Activated CD8-positive, alpha-beta memory T cell treated with anti-CD3 and anti-CD28 coated beads for 48 hours (primary cell): Measurements from ENCODE around the gene NDUFAF4.

Experiments
- DNase-seq, 3 experiments: peaks; one replicate each; pipeline ENCODE4 v3.0.0-alpha.2; 2020; ENCODE audit warnings: low read depth in 2 of 3, low spot score in 2 of 3

Gene NDUFAF4

GRCh38 chr6:96897396-96898240, at the start of gene NDUFAF4:
Gene NDUFAF4 (minus strand): TSS chr6:96897891. CDS start chr6:96897801, 90 bp downstream.
- peak; percentile 88 to 93 (median 89) for DNase-seq

- no peak for DNase-seq
These were observed 49.4 kb upstream of the NDUFAF4 start for GRCh38 chr6:96947055-96947454.

GRCh38 chr6:96943555-96944215, 46.0 kb upstream of the NDUFAF4 start:
- no peak for DNase-seq

- DNase-seq, result no peak
These were observed 45.0 kb upstream of the NDUFAF4 start for GRCh38 chr6:96942676-96943075.

GRCh38 chr6:96940322-96940721, 42.6 kb upstream of the NDUFAF4 start:
- no peak for DNase-seq

- no peak for DNase-seq
These were observed 41.5 kb upstream of the NDUFAF4 start for GRCh38 chr6:96939007-96939805.

GRCh38 chr6:96934087-96934486, 36.4 kb upstream of the NDUFAF4 start:
- DNase-seq, result no peak

GRCh38 chr6:96931198-96931597, 33.5 kb upstream of the NDUFAF4 start:
- DNase-seq, result no peak

- DNase-seq, result no peak
These were observed 32.0 kb upstream of the NDUFAF4 start for GRCh38 chr6:96929741-96930140.

- no peak for DNase-seq
These were observed 30.0 kb upstream of the NDUFAF4 start for GRCh38 chr6:96927660-96928059.

- no peak for DNase-seq
These were observed 28.7 kb upstream of the NDUFAF4 start for GRCh38 chr6:96926425-96926824.

GRCh38 chr6:96925290-96925687, 27.6 kb upstream of the NDUFAF4 start:
- DNase-seq, result no peak

GRCh38 chr6:96923871-96924493, 26.3 kb upstream of the NDUFAF4 start:
- DNase-seq, result peak in 1 of 3 experiments; percentile 26

GRCh38 chr6:96923400-96923799, 25.7 kb upstream of the NDUFAF4 start:
- no peak for DNase-seq

- DNase-seq, result no peak
These were observed 19.4 kb upstream of the NDUFAF4 start for GRCh38 chr6:96917098-96917497.

GRCh38 chr6:96913621-96914020, 15.9 kb upstream of the NDUFAF4 start:
- DNase-seq, result no peak

GRCh38 chr6:96911751-96912150, 14.1 kb upstream of the NDUFAF4 start:
- DNase-seq, result no peak

- DNase-seq, result no peak
These were observed 13.5 kb upstream of the NDUFAF4 start for GRCh38 chr6:96911171-96911570.

- DNase-seq, result no peak
These were observed 12.1 kb upstream of the NDUFAF4 start for GRCh38 chr6:96909811-96910210.

- DNase-seq, result no peak
These were observed 9.8 kb upstream of the NDUFAF4 start for GRCh38 chr6:96907498-96907897.

- no peak for DNase-seq
These were observed 3.2 kb upstream of the NDUFAF4 start for GRCh38 chr6:96900873-96901272.
